Stimulated activated CD4-positive, alpha-beta T cell treated with anti-CD3 and anti-CD28 coated beads, Interleukin-15, amount 100 ng/mL, for 1 hour (primary cell): Measurements from ENCODE around the gene ARHGAP15.

Experiments used
- DNase-seq, 2 donors: peaks; one replicate each; pipeline ENCODE4 v3.0.0-alpha.2; 2020; ENCODE audit warnings: low read depth in 1 of 2, low spot score in 1 of 2

Gene ARHGAP15

DNA sequence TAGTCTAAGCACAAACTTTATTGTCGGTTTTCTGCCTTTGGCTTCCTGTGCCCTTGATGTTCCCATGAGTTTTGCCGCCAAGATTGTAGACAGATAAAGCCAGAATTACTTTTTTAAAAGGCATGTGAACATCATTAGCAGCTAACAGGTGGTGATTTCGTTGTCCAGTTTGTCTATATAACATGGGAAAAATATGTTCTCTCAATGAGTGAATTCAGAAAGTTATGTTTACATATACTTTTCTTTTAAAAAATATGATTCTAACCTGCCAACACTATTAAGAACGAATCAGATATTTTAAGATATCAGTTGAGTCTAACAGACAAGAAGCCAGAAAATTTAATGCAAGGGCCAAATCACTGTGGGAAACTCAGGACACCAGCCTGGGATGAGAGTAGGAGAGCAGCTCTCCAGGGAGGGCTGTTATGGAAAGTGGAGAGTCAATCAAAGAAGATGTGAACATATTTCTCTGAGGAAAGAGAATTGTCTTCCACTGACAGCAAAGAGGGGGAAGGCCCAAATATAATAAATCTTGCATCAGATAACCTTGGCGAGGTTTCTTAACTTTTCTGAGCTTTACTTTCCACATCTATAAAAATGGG is 311.3 kb downstream of the ARHGAP15 start:
- DNase-seq = no peak

DNA sequence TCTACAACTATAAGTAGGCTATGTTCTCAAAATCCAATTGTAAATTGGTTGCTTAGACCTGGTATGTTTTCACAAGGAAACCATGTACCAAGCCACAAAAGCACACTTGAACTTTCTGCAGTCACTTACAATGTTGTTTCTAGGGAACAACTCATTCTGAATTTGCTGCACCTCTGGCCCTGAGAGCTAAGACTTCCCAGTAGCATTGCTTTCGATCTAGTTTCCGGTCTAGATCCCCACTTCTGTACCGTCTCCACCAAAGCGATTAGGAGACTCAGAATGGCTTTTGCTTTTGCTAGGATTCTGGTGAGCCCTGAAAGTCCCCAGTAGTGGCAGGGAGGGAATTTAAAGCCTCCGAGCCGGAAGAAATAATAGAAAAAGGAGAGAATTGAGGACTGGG is 313.0 kb downstream of the ARHGAP15 start:
- no peak for DNase-seq

- DNase-seq = no peak
Observed at GRCh38 chr2:143451642-143452281, 322.5 kb downstream of the ARHGAP15 start.

- no peak for DNase-seq
Observed at GRCh38 chr2:143452817-143453451, 323.7 kb downstream of the ARHGAP15 start.

DNA sequence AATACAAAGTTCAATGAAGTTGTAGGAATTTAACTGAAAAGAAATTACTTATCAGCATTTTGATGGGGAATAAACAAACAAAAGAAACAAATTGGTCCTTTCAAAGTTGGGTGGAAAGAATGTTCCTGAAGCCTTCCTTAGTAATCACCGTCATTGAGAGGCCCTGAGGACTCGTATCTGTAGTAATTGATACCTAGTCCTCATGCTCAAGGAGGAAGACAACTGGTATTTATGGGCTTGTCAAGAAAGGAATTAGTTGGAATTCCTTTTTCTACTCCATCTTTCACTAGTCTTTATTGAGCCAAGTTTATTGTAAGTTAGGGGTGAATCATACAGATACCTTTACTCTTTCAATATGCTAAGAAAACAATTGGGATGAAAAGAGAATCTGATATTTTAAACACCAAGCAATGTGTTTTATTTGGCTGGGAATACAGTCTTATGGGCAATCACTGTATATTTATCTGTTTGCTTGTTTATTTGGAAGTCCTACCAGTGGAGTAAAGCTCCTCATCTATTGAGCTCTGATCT is 324.8 kb downstream of the ARHGAP15 start:
- DNase-seq = no peak

DNA sequence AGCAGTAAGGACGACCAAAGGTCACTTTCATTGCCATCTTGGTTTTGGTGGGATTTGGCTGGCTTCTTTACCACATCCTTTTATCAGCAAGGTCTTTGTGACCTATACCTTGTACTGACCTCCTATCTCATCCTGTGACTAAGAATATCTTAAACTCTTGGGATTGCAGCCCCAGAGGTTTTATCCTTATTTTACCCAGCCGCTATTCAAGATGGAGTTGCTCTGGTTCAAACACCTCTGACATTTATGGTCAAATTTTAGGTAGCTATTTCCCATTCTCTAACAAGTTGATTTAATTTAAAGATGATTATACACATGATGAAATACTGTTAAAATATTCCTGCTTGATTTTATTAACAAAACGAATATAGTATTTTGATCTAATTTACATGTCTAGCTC is 326.1 kb downstream of the ARHGAP15 start:
- no peak for DNase-seq

GRCh38 chr2:143458258-143459190 is 329.3 kb downstream of the ARHGAP15 start:
- no peak for DNase-seq

GRCh38 chr2:143460382-143460781 is 331.2 kb downstream of the ARHGAP15 start:
- no peak for DNase-seq

DNA sequence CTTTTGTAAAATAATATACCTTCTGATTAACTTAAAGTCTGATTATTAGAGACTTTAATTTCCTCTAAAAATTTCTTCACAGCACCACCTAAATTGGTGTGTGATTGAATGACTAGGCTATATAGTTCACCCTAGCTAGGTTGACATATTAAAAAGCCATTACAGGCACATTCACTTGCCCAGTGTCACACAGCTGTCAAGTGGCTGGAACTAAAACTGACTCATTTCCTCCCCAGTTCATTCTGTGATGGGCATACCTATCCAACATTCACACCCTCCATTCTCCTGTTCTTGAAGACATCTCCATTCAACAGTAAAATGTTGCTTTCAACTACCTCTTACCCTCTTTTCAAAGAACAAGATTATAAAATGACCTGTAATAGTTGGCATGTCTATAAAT is 334.5 kb downstream of the ARHGAP15 start:
- DNase-seq = no peak

GRCh38 chr2:143466391-143466790 is 337.2 kb downstream of the ARHGAP15 start:
- no peak for DNase-seq

DNA sequence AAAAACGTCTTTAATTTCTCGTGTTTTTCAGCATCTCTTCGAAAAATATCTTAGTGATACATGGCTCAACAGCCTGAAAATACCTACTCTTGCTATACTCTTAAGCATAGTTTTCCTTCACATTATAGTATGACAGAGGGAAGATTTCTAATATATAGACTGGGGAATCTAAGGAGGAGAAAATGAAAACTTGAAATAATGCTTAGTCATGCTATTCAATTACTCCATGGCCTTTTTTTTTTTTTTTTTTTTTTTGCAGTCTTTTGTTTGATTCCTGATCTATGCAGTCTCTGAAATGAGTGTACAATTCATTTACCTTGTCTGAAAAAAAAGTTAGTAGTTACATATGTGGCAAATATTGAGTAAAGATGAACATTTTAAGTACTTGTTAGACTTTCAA is 337.8 kb downstream of the ARHGAP15 start:
- no peak for DNase-seq

DNA sequence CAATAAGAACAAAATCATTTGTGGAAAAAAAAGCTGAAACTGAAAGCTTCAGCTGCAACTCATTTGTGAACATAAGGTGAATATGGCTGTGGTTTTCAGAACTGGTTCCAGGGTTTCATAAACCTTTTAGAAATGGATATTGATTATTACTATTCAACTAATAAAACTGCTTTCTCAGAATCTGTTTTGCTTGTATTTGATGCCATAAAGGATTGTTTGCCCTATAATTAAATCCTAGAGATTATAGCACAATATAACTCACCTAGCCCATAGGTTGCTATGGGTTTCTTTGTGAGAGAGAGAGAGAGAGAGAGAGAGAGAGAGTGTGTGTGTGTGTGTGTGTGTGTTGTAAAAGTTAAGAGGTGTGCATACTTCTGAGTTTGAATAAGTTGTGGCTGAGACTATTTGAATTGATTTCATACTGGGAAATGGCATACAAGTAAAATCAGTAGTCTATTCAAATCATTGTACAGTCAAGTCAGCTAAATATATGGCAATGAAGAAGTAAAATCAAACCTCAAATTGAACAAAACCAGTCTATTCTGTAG is 339.2 kb downstream of the ARHGAP15 start:
- no peak for DNase-seq

- no peak for DNase-seq
Observed at GRCh38 chr2:143469323-143469722, 340.1 kb downstream of the ARHGAP15 start.

DNA sequence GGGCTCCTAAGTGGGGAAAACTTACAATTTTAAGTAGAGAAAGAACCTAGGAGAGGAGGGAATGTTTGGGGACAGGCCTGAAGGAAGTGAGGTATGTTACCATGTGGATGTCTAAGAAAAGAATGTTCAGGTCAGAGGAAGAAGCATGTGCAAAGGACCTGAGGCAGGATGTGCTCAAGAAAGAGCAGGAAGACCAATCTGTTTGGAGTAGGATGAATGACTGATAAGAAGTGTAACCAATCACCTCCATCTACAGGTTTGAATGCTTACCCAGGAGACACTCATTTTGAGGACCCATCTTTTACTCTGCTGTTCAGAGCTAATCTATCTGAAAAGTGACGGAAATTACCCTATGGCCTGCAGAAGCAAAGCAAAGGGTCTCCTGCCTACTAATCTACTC is 342.3 kb downstream of the ARHGAP15 start:
- no peak for DNase-seq

GRCh38 chr2:143473216-143473615 is 344.0 kb downstream of the ARHGAP15 start:
- no peak for DNase-seq

GRCh38 chr2:143473820-143474219 is 344.6 kb downstream of the ARHGAP15 start:
- DNase-seq = no peak

DNA sequence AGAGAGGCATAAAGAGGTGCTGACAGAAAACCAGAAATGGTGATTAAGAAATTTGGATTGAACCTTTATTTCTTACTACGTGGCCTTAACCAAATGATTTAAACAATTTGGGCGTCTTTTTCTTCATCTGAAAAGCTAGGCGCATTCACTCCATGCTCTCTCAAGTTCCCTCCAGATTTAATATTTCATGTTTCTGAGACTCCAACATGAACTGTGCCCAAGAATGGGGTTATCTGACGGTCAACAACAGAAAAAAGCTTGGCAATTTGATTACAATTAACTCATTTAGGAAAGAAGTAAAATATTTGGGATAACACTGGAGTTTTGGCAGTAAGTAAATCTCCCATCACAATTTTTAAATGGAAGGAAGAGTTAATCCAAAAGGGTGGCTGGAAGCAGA is 345.4 kb downstream of the ARHGAP15 start:
- DNase-seq = no peak

GRCh38 chr2:143475041-143475776 is 346.0 kb downstream of the ARHGAP15 start:
- no peak for DNase-seq

- DNase-seq = no peak
Observed at GRCh38 chr2:143476336-143477087, 347.3 kb downstream of the ARHGAP15 start.
